Lower leg skin (tissue), 3 donors: ENCODE data around the gene E2F1.

ENCODE experiments used
- POLR2A ChIP-seq, 2 donors: fragments of 450-650 bp; IDR thresholded peaks; one replicate each; pipeline ENCODE4 v1.6.1; 2016 to 2017; ENCODE audit warnings: antibody characterized with exemption in 2 of 2, mild to moderate bottlenecking in 1 of 2, moderate library complexity in 1 of 2
- TF ChIP-seq, protein P1 (sequence below), 3 donors: fragments of 450-650 bp; IDR thresholded peaks; one replicate each; pipeline ENCODE4 v1.5.1; 2016; ENCODE audit warnings: antibody characterized with exemption in 3 of 3, mild to moderate bottlenecking in 3 of 3, moderate library complexity in 2 of 3

DNA sequence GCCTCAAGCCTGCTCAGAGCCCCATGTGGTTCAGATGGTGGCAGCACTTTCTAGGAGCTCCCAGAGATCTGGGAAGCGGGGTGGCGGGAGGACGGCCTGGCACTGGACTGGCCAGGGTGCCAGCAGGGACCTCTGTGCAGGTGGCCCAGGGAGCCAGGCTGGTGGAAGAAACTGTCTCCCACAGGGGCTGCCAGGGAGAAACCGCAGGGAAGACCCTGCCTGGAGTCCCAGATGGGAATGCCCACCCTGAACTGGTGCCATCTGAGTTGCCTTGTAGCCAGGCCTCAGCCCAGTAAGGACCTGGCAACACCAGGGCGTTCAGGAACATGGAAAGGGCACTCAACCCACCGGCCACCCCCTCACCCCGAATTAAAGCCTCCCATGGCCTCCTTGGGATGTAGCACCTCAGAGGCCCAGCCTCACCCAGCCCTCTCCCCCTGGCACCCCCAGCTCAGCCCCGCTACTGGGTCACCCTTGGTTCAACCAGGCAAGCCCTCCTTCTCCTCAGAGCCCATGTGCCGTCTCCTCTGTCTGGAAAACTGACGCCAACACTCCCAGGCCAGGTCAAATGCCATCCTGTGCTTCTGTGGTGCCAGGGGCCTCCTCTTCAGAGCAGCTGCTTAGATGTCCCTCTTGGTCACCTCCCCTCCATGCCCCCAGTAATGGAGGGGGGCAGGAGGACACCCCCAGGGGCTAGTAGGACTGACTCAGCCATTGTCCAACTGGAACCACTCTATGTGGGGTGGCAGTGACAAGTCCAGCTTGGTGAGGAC, 30.0 kb downstream of the E2F1 start:
- TF ChIP-seq, protein P1, sequence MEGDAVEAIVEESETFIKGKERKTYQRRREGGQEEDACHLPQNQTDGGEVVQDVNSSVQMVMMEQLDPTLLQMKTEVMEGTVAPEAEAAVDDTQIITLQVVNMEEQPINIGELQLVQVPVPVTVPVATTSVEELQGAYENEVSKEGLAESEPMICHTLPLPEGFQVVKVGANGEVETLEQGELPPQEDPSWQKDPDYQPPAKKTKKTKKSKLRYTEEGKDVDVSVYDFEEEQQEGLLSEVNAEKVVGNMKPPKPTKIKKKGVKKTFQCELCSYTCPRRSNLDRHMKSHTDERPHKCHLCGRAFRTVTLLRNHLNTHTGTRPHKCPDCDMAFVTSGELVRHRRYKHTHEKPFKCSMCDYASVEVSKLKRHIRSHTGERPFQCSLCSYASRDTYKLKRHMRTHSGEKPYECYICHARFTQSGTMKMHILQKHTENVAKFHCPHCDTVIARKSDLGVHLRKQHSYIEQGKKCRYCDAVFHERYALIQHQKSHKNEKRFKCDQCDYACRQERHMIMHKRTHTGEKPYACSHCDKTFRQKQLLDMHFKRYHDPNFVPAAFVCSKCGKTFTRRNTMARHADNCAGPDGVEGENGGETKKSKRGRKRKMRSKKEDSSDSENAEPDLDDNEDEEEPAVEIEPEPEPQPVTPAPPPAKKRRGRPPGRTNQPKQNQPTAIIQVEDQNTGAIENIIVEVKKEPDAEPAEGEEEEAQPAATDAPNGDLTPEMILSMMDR (IDR thresholded peaks at IDR 0.05): no peak
- TF ChIP-seq POLR2A (IDR thresholded peaks at IDR 0.05): no peak
